BLaER1 treated with 17β-estradiol and CSF1 and Interleukin-3, amounts not matched to agents 10 nM and 100 nM (cell line): ENCODE results near the gene MAP3K4.

Experiments
- H3K27ac ChIP-seq, 11 experiments: shearing (Covaris generic); formaldehyde crosslinking; 2 replicates each; pipeline ENCODE4 v1.8.1; 2022
- H3K27me3 ChIP-seq, 11 experiments: shearing (Covaris generic); formaldehyde crosslinking; 2 replicates each; pipeline ENCODE4 v1.8.1; 2022
- H3K36me3 ChIP-seq, 11 experiments: shearing (Covaris generic); formaldehyde crosslinking; 2 replicates each; pipeline ENCODE4 v1.8.1; 2022
- H3K4me1 ChIP-seq, 10 experiments: shearing (Covaris generic); formaldehyde crosslinking; 2 replicates each; pipeline ENCODE4 v1.8.1; 2022
- H3K4me2 ChIP-seq, 11 experiments: shearing (Covaris generic); formaldehyde crosslinking; 2 replicates each; pipeline ENCODE4 v1.8.1; 2022
- H3K4me3 ChIP-seq, 10 experiments: shearing (Covaris generic); formaldehyde crosslinking; 2 replicates each; pipeline ENCODE4 v1.8.1; 2022
- H3K9ac ChIP-seq, 11 experiments: shearing (Covaris generic); formaldehyde crosslinking; 2 replicates each; pipeline ENCODE4 v1.8.1; 2022
- H3K9me3 ChIP-seq, 11 experiments: shearing (Covaris generic); formaldehyde crosslinking; replicated peaks in 1 of 11; 2 replicates each; pipeline ENCODE4 v1.8.1; 2022
- H4K20me1 ChIP-seq, 11 experiments: shearing (Covaris generic); formaldehyde crosslinking; 2 replicates each; pipeline ENCODE4 v1.8.1; 2022
- Cebpa-rat ChIP-seq, 11 experiments: shearing (Covaris generic); IDR thresholded peaks; 2 replicates each; pipeline ENCODE4 v1.8.1; 2022

The MAP3K4 gene

DNA sequence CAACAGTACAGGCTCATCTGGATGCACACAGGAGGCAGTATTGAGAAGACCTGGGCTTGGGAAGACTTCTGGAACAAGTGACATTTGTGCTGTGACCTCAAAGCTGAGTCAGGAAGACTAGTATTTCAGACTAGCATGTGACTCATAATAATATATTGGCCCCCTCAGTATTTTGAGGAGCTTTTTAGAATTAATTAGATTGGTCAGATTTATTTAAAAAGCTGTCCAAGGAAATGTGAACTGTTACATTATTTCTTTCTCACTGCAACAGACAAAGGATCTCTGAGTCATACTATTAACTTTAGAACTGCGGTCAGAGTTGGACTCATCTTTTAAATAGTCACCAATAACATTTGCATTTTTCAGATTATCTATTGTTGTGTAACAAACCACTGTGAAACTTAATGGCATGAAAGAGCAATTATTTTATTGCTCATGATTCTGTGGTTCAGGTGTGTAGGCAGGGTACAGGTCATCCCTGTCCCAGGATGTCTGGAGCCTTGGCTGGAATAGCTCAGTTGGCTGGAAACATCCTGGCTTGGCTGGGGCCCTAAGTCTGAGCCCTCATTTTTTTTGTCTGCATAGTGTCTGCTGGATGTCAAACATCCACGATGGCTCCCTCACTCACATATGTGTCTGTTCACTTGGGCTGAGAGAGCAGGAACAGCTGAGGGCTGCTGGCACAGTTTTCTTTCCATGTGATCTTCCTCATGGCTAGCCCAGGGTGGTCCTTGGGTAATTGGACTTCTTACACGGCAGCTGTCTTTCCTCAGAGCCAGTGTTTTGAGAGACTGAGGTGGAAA lies 46.9 kb downstream of the MAP3K4 start:
- peaks cover 51 to 98% (median 88%) of the 10 kb centered on the region in 11 experiments for H3K36me3 ChIP-seq
- peaks cover 0 to 19% (median 8%) of the 10 kb centered on the region in 10 experiments; a peak in 13 of 20 replicates for H3K4me1 ChIP-seq
- no peak overlapping the region for H3K9ac ChIP-seq
- H3K4me2 ChIP-seq = no peak overlapping the region
- H3K27me3 ChIP-seq = no peaks in the 10 kb centered on the region
- peaks cover 0 to 5% (median 0%) of the 10 kb centered on the region in 11 experiments; a peak in 2 of 22 replicates for H3K9me3 ChIP-seq
- TF ChIP-seq Cebpa-rat (IDR thresholded peaks at IDR 0.05) = no peak
- no peak overlapping the region for H3K4me3 ChIP-seq
- H4K20me1 ChIP-seq = peaks cover 0 to 30% (median 0%) of the 10 kb centered on the region in 11 experiments; a peak in 5 of 22 replicates
- H3K27ac ChIP-seq = no peak overlapping the region

DNA sequence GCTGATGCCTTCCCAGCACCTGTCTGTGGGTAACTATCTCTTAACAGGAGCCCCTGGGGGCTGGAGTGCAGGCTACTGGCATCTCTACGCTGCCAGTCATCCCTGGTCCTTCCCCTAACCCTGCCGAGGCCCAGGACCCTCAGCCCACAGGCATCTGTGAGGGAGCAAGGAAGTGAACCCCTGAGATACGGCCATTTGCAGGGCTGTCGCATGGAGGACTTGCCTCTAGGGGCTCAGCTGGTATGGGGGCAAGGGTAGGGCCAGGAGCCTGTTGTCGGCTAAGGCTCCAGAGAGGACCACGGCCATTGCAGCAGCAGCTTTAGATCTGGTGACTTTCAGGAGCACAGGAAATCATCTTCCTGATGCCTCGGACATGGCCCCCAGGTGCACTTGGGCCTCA lies 49.7 kb downstream of the MAP3K4 start:
- H3K4me1 ChIP-seq = peaks cover 0 to 6% (median 0%) of the 10 kb centered on the region in 10 experiments; a peak in 2 of 20 replicates
- no peak overlapping the region for H3K4me3 ChIP-seq
- peaks cover 0 to 5% (median 0%) of the 10 kb centered on the region in 11 experiments; a peak in 2 of 22 replicates for H3K9me3 ChIP-seq
- peaks cover 0 to 27% (median 0%) of the 10 kb centered on the region in 11 experiments; a peak in 5 of 22 replicates for H4K20me1 ChIP-seq
- H3K27me3 ChIP-seq = no peaks in the 10 kb centered on the region
- no peak for TF ChIP-seq Cebpa-rat (IDR thresholded peaks at IDR 0.05)
- H3K4me2 ChIP-seq = no peak overlapping the region
- H3K27ac ChIP-seq = no peak overlapping the region
- no peak overlapping the region for H3K9ac ChIP-seq
- peaks cover 60 to 91% (median 85%) of the 10 kb centered on the region in 11 experiments for H3K36me3 ChIP-seq

DNA sequence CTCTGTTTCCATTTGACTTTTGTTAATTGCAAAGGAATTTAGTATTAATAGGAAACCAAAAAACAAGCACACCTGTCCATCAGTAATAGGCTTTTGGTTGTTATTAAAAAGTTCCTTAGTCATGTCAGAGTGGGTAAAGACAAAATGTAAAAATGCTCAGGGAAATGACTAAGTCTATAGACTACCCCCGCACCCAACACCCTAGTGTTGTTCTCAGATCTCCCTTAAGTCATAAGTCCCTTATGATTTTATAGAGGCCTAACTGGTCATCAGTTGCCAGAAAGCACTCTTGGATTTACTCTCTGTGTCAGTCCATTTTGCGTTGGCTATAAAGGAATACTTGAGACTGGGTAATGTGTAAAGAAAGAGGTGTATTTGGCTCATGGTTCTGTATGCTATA lies 52.8 kb downstream of the MAP3K4 start:
- H3K27ac ChIP-seq = no peak overlapping the region
- no peak overlapping the region for H3K4me2 ChIP-seq
- no peak overlapping the region for H3K9ac ChIP-seq
- H3K27me3 ChIP-seq = no peaks in the 10 kb centered on the region
- H3K4me3 ChIP-seq = no peak overlapping the region
- peaks cover 0 to 20% (median 0%) of the 10 kb centered on the region in 11 experiments; a peak in 4 of 22 replicates for H4K20me1 ChIP-seq
- H3K36me3 ChIP-seq = peaks cover 39 to 77% (median 67%) of the 10 kb centered on the region in 11 experiments
- TF ChIP-seq Cebpa-rat (IDR thresholded peaks at IDR 0.05) = no peak
- H3K9me3 ChIP-seq = peaks cover 0 to 5% (median 0%) of the 10 kb centered on the region in 11 experiments; a peak in 2 of 22 replicates
- no peaks in the 10 kb centered on the region for H3K4me1 ChIP-seq

DNA sequence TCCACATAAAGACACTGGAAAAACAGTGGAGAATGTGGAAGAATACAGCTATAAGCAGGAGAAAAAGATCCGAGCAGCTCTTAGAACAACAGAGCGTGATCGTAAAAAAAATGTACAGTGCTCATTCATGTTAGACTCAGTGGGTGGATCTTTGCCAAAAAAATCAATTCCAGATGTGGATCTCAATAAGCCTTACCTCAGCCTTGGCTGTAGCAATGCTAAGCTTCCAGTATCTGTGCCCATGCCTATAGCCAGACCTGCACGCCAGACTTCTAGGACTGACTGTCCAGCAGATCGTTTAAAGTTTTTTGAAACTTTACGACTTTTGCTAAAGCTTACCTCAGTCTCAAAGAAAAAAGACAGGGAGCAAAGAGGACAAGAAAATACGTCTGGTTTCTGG lies 57.1 kb downstream of the MAP3K4 start:
- H3K36me3 ChIP-seq = peaks cover 36 to 74% (median 59%) of the 10 kb centered on the region in 11 experiments
- H3K4me1 ChIP-seq = no peaks in the 10 kb centered on the region

DNA sequence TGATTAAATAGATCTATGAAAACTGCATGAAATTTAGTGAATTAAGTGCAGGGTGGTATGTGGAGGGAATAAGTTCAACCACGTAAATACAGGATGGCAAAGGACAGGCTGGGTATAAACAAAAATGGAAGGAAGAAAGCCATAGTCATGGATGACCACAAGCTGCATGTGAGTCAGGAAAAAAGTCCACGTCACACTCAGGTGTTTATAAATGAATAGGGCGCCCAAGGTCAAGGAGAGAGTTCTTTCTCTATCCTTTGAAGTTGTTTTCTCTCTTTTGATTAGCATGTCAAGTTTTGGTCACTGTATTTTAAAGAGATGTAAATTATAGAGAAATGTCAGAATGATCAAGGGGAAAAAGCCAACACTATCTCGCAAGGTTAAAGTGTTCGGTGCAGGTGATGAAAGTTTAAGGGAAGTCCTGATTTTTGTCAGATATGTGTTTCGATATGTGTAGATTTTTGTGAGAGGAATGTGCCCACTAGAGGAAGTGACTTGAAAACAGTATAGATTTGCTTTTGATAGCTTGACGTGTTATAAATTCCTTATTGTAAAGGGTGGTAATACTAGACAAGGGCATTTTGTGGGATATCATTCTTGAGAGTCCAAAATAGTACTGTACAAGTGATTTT lies 58.7 kb downstream of the MAP3K4 start:
- Histone ChIP-seq H3K4me2 (no peak overlapping the region), H3K4me1 (no peaks in the 10 kb centered on the region), H3K27ac (no peak overlapping the region), H3K4me3 (no peak overlapping the region), H3K9me3 (no peaks in the 10 kb centered on the region), H3K36me3 (peaks cover 28 to 67% (median 51%) of the 10 kb centered on the region in 11 experiments), H4K20me1 (no peaks in the 10 kb centered on the region; a peak in 1 of 22 replicates), H3K27me3 (no peaks in the 10 kb centered on the region), H3K9ac (no peak overlapping the region)
- TF ChIP-seq Cebpa-rat (IDR thresholded peaks at IDR 0.05) = no peak

More for the DNA sequence above, 57.1 kb downstream of the MAP3K4 start:
- no peak overlapping the region for H3K4me3 ChIP-seq
- H3K9me3 ChIP-seq = no peaks in the 10 kb centered on the region
- H3K27me3 ChIP-seq = no peaks in the 10 kb centered on the region
- H3K4me2 ChIP-seq = no peak overlapping the region
- H3K9ac ChIP-seq = no peak overlapping the region
- H3K27ac ChIP-seq = no peak overlapping the region
- no peak for TF ChIP-seq Cebpa-rat (IDR thresholded peaks at IDR 0.05)
- H4K20me1 ChIP-seq = peaks cover 0 to 4% (median 0%) of the 10 kb centered on the region in 11 experiments; a peak in 1 of 22 replicates

DNA sequence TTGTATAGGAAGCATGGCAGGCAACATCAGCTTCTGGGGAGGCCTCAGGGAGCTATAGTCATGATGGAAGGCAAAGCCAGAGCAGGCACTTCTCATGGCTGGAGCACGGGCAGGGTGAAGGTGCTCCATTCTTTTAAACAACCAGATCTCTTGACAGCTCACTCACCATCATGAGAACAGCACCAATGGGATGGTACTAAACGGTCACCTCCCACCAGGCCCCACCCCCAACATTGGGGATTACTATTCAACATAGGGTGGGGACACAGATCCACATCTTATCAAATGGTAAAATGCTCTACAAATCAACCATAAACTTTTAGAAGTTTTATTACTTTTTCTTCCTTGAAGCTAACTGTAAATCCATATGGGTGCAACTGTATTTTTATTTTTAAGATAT lies 61.5 kb downstream of the MAP3K4 start:
- Histone ChIP-seq H3K36me3 (peaks cover 28 to 71% (median 53%) of the 10 kb centered on the region in 11 experiments), H3K4me1 (peaks cover 0 to 8% (median 0%) of the 10 kb centered on the region in 10 experiments; a peak in 1 of 20 replicates), H3K4me3 (no peak overlapping the region), H3K9me3 (no peaks in the 10 kb centered on the region), H3K4me2 (no peak overlapping the region), H3K27ac (no peak overlapping the region), H4K20me1 (no peaks in the 10 kb centered on the region), H3K9ac (no peak overlapping the region), H3K27me3 (no peaks in the 10 kb centered on the region)
- no peak for TF ChIP-seq Cebpa-rat (IDR thresholded peaks at IDR 0.05)

DNA sequence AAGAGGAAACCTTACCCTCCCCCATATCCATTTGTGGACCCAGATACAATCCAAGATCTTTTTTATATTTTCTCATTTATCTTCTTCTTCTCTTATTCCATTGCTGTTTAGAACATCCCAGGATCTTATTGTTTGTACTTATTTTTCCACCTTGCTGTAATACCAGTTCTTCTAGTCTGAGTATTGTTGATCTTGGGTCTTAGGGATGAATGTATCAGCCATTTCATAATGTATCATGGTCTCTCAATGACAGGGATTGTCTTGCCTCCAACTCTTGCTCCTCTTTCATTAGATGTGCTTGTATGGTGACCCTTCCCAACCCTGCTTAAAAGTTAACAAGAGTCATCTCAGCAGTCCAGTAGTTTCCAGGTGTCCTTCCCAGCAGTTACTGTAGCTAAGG lies 63.3 kb downstream of the MAP3K4 start:
- H3K27me3 ChIP-seq = no peaks in the 10 kb centered on the region
- H4K20me1 ChIP-seq = no peaks in the 10 kb centered on the region
- H3K9me3 ChIP-seq = no peaks in the 10 kb centered on the region
- H3K27ac ChIP-seq = no peak overlapping the region
- peaks cover 14 to 53% (median 36%) of the 10 kb centered on the region in 11 experiments; a peak in 19 of 22 replicates for H3K36me3 ChIP-seq
- no peak for TF ChIP-seq Cebpa-rat (IDR thresholded peaks at IDR 0.05)
- H3K4me1 ChIP-seq = peaks cover 0 to 8% (median 0%) of the 10 kb centered on the region in 10 experiments; a peak in 1 of 20 replicates
- no peak overlapping the region for H3K4me2 ChIP-seq
- H3K9ac ChIP-seq = no peak overlapping the region
- H3K4me3 ChIP-seq = no peak overlapping the region

DNA sequence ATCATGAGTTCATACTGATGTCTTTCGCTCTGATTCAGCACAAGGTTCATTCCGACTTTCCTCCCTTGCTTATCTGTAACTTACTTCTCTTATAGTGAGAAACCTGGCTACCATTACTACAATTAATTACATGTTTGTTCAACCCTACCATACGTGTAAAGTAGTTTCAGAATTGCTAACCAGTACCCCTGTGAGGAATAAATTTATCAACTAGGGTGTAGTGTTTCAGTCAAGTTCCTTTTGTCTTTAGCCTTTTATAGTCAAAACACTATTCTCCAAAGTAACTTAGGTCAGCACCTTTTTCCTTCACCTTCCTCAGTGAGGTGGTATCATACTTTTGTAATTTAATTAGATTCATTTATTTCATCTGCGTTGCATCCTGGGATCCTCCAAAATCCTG lies 64.9 kb downstream of the MAP3K4 start:
- Histone ChIP-seq H3K9ac (no peak overlapping the region), H4K20me1 (no peaks in the 10 kb centered on the region), H3K36me3 (peaks cover 18 to 50% (median 34%) of the 10 kb centered on the region in 11 experiments), H3K9me3 (peaks cover 3 to 12% (median 9%) of the 10 kb centered on the region in 11 experiments; a peak in 21 of 22 replicates), H3K27ac (no peak overlapping the region), H3K4me1 (peaks cover 0 to 8% (median 0%) of the 10 kb centered on the region in 10 experiments; a peak in 1 of 20 replicates), H3K4me3 (no peak overlapping the region), H3K27me3 (no peaks in the 10 kb centered on the region), H3K4me2 (no peak overlapping the region)
- no peak for TF ChIP-seq Cebpa-rat (IDR thresholded peaks at IDR 0.05)
